ENCODE measurements around the gene SKOR1. TPM values are rescaled to one million over a fixed set of nuclear protein-coding genes. Genes with fewer than 3 reads are reported as not detected.

SKOR1 gene
- total RNA-seq, 1 experiment from 2014 or later, result not detected

DNA sequence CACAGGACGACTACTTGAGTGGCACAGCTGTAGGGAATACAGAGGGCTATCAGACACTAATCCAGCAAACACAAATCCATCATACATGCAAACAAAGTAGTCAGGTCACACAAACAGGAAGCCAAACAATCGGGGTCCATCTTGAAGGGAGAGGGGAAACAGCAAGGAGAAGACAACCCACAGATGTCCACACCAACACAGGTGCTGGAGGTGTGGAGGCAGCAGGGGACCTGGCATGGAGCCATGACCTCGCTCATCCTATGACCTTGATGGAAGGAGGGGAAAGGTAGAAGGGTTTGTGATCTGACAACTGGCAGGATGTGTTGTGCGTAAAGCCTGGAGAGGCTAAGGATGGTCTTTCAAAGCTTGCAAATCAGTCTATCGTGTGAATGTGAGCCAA lies 39.9 kb upstream of the SKOR1 start:
- Histone ChIP-seq H3K36me3 (no peaks in the 10 kb centered on the region), H3K4me3 (no peak overlapping the region), H3K27me3 (replicated peaks) (no peaks in the 10 kb centered on the region), H3K27ac (no peak overlapping the region), H3K4me1 (replicated peaks) (no peaks in the 10 kb centered on the region), H3K9me3 (replicated peaks) (no peaks in the 10 kb centered on the region)
- no peak for DNase-seq (ENCODE audit: low read depth in 1 of 2, low spot score in 2 of 2)

GRCh38 chr15:67786646-67787045 lies 38.7 kb upstream of the SKOR1 start:
- no peak for DNase-seq (ENCODE audit: low read depth in 1 of 2, low spot score in 2 of 2)

GRCh38 chr15:67788986-67789385 lies 36.3 kb upstream of the SKOR1 start:
- H3K36me3 ChIP-seq, result no peaks in the 10 kb centered on the region
- no peak overlapping the region for H3K4me3 ChIP-seq
- DNase-seq (ENCODE audit: low read depth in 1 of 2, low spot score in 2 of 2), result no peak
- no peaks in the 10 kb centered on the region for H3K4me1 ChIP-seq (replicated peaks)
- no peaks in the 10 kb centered on the region for H3K27me3 ChIP-seq (replicated peaks)
- H3K9me3 ChIP-seq (replicated peaks), result no peaks in the 10 kb centered on the region
- no peak overlapping the region for H3K27ac ChIP-seq

More at GRCh38 chr15:67786646-67787045, 38.7 kb upstream of the SKOR1 start:
- no peaks in the 10 kb centered on the region for H3K36me3 ChIP-seq
- H3K4me3 ChIP-seq, result no peak overlapping the region
- H3K27ac ChIP-seq, result no peak overlapping the region
- H3K4me1 ChIP-seq (replicated peaks), result no peaks in the 10 kb centered on the region
- no peaks in the 10 kb centered on the region for H3K9me3 ChIP-seq (replicated peaks)
- H3K27me3 ChIP-seq (replicated peaks), result no peaks in the 10 kb centered on the region

DNA sequence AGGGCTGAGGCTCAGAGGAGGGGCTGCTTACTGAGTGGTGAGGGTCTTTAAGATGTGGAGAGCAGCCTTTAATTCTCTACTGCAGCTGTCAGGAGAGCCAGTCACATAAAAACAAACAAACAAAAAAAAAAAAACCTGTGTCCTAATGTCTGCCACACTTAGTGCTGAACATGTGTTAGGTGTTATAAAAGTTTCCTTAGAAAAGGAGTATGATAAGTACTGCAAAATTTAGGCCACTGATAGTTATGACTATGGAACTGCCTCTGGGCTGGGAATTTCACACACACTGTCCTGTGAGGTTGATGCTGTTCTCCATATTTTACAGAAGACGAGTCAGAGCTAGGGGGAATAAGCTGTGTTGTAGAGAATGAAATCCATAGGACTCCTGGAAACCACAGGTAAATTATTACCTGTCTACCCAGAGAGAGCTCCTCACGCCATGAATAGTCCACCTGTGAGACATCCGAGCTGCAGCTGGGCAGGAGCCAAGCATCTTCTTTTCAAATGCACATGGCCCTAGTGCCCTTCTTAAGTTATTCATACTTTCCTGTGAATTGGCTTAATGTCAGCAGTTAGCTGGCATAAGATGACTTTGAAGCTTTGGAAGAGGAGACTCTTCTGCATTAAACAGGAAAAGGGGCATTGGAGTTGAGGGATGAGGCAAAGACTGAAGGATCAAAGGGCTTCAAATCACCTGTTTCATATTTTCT lies 34.5 kb upstream of the SKOR1 start:
- no peak for DNase-seq (ENCODE audit: low read depth in 1 of 2, low spot score in 2 of 2)
- no peak overlapping the region for H3K27ac ChIP-seq
- H3K9me3 ChIP-seq (replicated peaks), result no peaks in the 10 kb centered on the region
- H3K4me3 ChIP-seq, result no peak overlapping the region
- H3K27me3 ChIP-seq (replicated peaks), result no peaks in the 10 kb centered on the region
- H3K4me1 ChIP-seq (replicated peaks), result no peaks in the 10 kb centered on the region
- H3K36me3 ChIP-seq, result no peaks in the 10 kb centered on the region

DNA sequence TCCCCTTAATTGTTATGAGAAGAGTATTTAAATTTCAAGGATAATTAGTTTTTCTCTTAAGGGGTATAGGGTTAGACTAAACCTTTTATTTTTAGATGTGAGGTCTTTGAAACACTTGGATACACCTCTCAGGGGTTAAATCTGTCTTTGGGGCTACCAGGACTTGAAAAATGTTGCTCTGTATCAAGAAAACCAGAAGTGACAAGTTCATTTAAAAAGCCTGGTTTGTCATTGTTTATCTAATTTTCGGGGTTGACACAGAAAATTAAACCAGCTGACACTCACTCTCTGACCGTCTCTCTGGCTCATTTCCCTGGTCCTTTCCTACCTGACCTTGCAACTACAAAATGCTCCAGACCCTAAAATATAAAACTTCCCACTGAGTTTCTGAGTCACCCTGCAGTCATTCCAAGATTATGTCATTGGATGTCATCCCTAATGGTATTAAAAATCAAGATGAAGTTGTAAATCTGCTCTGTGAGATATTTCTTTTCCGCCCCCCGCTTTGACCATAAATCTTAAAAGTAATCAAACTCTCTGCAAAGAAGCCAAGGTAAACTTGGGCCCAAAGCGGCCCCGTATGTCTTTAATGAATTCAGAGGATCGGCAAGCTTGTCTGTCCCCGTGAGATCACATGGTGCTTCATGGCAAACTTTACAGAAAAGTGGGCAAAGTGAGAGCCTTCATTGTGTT lies 32.9 kb upstream of the SKOR1 start:
- no peaks in the 10 kb centered on the region for H3K27me3 ChIP-seq (replicated peaks)
- no peak overlapping the region for H3K27ac ChIP-seq
- no peaks in the 10 kb centered on the region for H3K36me3 ChIP-seq
- H3K4me3 ChIP-seq, result no peak overlapping the region
- DNase-seq (ENCODE audit: low read depth in 1 of 2, low spot score in 2 of 2), result no peak
- no peaks in the 10 kb centered on the region for H3K9me3 ChIP-seq (replicated peaks)
- no peaks in the 10 kb centered on the region for H3K4me1 ChIP-seq (replicated peaks)

DNA sequence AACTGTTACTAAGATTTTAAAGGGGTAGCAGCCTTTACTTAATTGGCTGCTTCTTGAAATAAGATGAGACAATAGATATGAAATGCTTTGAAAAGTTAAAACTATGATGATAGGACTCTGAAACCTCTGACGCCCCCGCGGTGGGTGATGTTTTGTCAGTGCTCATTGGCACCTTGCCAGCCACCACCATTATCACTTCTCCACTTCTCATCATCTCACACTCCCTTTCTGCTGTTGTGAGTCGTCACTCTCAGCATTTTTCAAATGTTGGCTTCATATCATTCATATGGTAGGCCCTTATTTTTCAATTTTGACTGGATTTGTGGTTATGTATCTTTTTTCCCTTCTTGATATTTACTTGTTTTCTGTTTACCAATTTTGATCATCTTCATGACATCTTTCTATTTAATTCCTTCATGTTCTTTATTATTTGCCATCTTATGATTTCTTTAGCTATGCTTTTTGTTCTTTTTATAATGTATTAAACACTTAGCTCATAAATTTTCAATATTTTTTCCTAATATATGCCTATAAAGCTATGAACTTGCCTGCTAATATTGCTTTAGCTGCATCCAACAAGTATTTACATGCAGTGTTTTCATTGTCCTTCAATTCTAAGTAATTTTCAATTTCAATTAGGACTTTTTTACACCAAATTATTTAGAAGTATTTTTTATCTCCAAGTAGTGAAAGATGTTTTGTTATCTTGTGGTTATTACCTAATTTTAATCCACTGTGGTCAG lies 30.3 kb upstream of the SKOR1 start:
- H3K27ac ChIP-seq, result no peak overlapping the region
- H3K27me3 ChIP-seq (replicated peaks), result no peaks in the 10 kb centered on the region
- no peaks in the 10 kb centered on the region for H3K9me3 ChIP-seq (replicated peaks)
- DNase-seq (ENCODE audit: low read depth in 1 of 2, low spot score in 2 of 2), result no peak
- no peaks in the 10 kb centered on the region for H3K36me3 ChIP-seq
- no peak overlapping the region for H3K4me3 ChIP-seq
- H3K4me1 ChIP-seq (replicated peaks), result no peaks in the 10 kb centered on the region

DNA sequence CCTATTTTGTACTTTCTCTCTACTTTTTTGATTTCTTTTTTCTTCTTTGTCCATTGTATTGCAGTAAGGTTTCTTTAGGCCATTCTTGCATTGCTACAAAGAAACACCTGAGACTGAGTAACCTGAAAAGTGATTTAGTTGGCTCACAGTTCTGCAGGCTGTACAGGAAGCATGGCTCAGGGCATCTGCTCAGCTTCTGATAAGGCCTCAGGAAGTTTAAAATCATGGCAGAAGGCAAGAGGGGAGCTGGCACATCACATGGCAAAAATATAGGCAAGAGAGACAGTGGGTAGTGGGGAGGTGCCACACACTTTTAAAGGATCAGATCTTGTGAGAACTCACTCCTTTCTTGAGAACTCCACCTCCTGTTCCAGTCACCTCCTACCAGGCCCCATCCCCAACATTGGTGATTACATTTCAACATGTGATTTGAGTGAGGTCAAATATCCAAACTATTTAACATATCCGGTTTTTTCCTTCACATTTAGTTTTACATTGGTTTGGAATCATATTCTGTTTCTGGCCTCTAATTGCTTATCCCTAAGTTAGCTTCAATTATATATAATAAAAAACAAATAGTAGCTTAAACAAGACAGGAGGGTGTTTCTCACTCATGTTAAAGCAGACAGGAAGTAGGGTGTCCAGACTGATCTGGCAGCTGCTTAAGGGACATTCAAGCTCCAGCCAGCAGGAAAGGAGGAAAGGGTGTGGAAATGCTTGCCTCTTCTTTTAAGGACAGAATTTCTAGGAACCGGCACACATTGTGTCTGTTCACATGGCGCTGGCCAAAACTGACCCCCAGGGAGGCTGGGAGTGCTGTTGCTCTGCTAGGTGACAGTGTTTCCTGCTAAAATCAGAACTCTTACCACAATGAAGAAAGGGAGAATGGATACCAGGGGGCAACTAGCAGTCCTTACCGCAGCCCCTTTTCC lies 28.8 kb upstream of the SKOR1 start:
- H3K27me3 ChIP-seq (replicated peaks), result no peaks in the 10 kb centered on the region
- H3K4me1 ChIP-seq (replicated peaks), result no peaks in the 10 kb centered on the region
- no peaks in the 10 kb centered on the region for H3K36me3 ChIP-seq
- no peak overlapping the region for H3K27ac ChIP-seq
- H3K9me3 ChIP-seq (replicated peaks), result no peaks in the 10 kb centered on the region
- no peak overlapping the region for H3K4me3 ChIP-seq
- DNase-seq (ENCODE audit: low read depth in 1 of 2, low spot score in 2 of 2), result no peak

DNA sequence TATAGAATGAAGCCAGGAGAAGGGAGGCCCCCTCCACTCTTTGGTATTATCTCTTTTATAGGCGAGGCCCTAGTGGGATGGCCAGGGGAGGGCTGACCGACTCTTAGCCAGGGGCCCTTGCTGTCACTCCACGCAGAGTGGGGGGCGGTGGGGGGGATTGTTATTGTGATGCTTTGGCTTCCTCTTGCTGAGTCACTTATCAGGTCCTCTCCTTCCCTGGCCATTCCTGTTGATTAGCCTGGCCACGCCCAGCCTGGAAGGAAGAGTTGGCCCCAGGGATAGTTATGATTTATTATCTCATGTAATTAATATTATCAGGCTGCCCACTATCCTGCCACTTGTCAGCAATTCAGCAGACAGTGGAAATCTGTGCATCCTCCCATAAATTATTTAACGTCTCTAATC lies 25.5 kb upstream of the SKOR1 start:
- H3K4me1 ChIP-seq (replicated peaks), result no peaks in the 10 kb centered on the region
- H3K4me3 ChIP-seq, result no peak overlapping the region
- no peaks in the 10 kb centered on the region for H3K27me3 ChIP-seq (replicated peaks)
- no peak overlapping the region for H3K27ac ChIP-seq
- no peaks in the 10 kb centered on the region for H3K9me3 ChIP-seq (replicated peaks)
- DNase-seq (ENCODE audit: low read depth in 1 of 2, low spot score in 2 of 2), result no peak
- H3K36me3 ChIP-seq, result no peaks in the 10 kb centered on the region

GRCh38 chr15:67801142-67801541 lies 24.2 kb upstream of the SKOR1 start:
- no peak overlapping the region for H3K27ac ChIP-seq

DNA sequence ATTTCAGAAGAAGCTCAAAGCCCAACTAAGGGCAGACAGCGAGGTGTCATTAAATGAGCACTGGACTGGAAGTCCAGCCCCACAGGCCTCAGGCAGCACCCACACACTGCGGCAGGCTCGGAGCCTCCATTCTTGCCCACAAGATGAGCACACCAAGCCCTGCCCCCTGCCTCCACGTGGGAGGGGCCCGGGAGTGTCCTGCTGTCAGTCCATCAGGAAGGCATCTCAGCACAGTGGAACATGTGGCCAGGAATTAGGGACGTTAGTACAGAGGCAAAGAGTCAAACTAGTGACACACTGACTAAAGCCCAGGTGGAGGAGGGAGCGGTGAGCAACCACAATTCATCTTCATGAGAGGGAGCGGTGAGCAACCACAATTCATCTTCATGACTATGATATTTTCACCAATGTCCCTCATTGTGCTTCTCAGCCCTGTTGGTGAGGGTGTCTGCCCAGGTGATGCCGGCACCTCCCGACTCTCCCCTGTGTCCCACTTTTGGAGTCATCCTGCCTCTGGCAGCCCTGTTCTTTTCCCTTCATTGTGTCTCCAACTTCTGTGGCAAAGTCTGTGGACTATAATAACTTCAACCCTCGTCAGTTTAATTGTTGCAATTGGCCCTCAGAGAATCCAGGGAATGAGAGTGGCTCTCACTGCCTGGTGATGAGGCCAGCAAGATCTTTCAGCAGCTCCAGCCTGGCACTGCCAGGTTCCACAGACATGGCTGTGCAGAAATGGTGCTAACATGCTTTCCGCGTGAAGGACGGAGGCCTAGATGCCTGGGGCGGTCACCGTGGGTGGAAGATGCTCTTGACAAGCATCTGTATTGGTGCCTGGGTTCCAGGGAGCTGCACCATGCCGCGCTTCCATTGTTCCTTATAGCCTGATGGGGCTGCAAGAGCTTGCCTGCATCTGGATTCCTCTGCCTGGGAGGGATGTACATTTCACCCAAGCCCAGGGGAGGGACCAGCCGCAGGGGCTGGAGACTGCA lies 23.1 kb upstream of the SKOR1 start:
- H3K4me3 ChIP-seq, result no peak overlapping the region
- DNase-seq (ENCODE audit: low read depth in 1 of 2, low spot score in 2 of 2), result no peak
- no peaks in the 10 kb centered on the region for H3K4me1 ChIP-seq (replicated peaks)
- H3K27me3 ChIP-seq (replicated peaks), result no peaks in the 10 kb centered on the region
- no peak overlapping the region for H3K27ac ChIP-seq
- H3K36me3 ChIP-seq, result no peaks in the 10 kb centered on the region
- no peaks in the 10 kb centered on the region for H3K9me3 ChIP-seq (replicated peaks)

More at GRCh38 chr15:67801142-67801541, 24.2 kb upstream of the SKOR1 start:
- Histone ChIP-seq H3K4me3 (no peak overlapping the region), H3K4me1 (replicated peaks) (no peaks in the 10 kb centered on the region), H3K36me3 (no peaks in the 10 kb centered on the region), H3K9me3 (replicated peaks) (no peaks in the 10 kb centered on the region), H3K27me3 (replicated peaks) (no peaks in the 10 kb centered on the region)
- no peak for DNase-seq (ENCODE audit: low read depth in 1 of 2, low spot score in 2 of 2)

- no peaks in the 10 kb centered on the region for H3K4me1 ChIP-seq (replicated peaks)
- H3K27ac ChIP-seq, result no peak overlapping the region
- no peaks in the 10 kb centered on the region for H3K36me3 ChIP-seq
- DNase-seq (ENCODE audit: low read depth in 1 of 2, low spot score in 2 of 2), result no peak
- no peaks in the 10 kb centered on the region for H3K27me3 ChIP-seq (replicated peaks)
- H3K9me3 ChIP-seq (replicated peaks), result no peaks in the 10 kb centered on the region
- no peak overlapping the region for H3K4me3 ChIP-seq
Observed at GRCh38 chr15:67803299-67803698, 22.0 kb upstream of the SKOR1 start.

- no peak overlapping the region for H3K4me3 ChIP-seq
- H3K27me3 ChIP-seq (replicated peaks), result no peaks in the 10 kb centered on the region
- DNase-seq (ENCODE audit: low read depth in 1 of 2, low spot score in 2 of 2), result no peak
- no peak overlapping the region for H3K27ac ChIP-seq
- H3K36me3 ChIP-seq, result no peaks in the 10 kb centered on the region
- no peaks in the 10 kb centered on the region for H3K4me1 ChIP-seq (replicated peaks)
- no peaks in the 10 kb centered on the region for H3K9me3 ChIP-seq (replicated peaks)
Observed at GRCh38 chr15:67803996-67804843, 21.1 kb upstream of the SKOR1 start.

All from SJSA1 (cell line).